ENCODE measurements around the gene COLEC12. TPM values are rescaled to one million over a fixed set of nuclear protein-coding genes. Genes with fewer than 3 reads are reported as not detected.

COLEC12 gene
- total and polyA plus RNA-seq, 8 donors = 0.35 to 5.5 (median 1.3) TPM

- Histone ChIP-seq H3K36me3 (no peaks in the 10 kb centered on the region), H3K9me3 (no peaks in the 10 kb centered on the region), H3K27me3 (no peaks in the 10 kb centered on the region), H3K27ac (no peak overlapping the region), H3K4me3 (no peak overlapping the region), H3K4me1 (no peaks in the 10 kb centered on the region)
- FAIRE-seq (no peak), DNase-seq (no peak), ATAC-seq (no peak)
- 77 to 85% methylated on average over 14 of the region's 14 CpGs for WGBS, 2 donors
- intact Hi-C loops (cut with DNase I) = no loop called here
- no peak for TF ChIP-seq CTCF (IDR thresholded peaks at IDR 0.05)
These were observed 40.5 kb downstream of the COLEC12 start for GRCh38 chr18:459814-460593.

GRCh38 chr18:457521-458412, 42.7 kb downstream of the COLEC12 start:
- WGBS, 2 donors = 82% methylated on average over 12 of the region's 12 CpGs
- no peaks in the 10 kb centered on the region for H3K27me3 ChIP-seq
- DNase-seq (no peak), FAIRE-seq (no peak), ATAC-seq (peak in 3 of 4 donors; percentile 12 to 34 (median 16))
- no peak overlapping the region for H3K27ac ChIP-seq
- no peaks in the 10 kb centered on the region for H3K36me3 ChIP-seq
- intact Hi-C loops (cut with DNase I) = no loop called here
- no peak for TF ChIP-seq CTCF (IDR thresholded peaks at IDR 0.05)
- no peaks in the 10 kb centered on the region for H3K9me3 ChIP-seq
- H3K4me3 ChIP-seq = no peak overlapping the region
- H3K4me1 ChIP-seq = no peaks in the 10 kb centered on the region

- H3K27ac ChIP-seq = no peak overlapping the region
- H3K27me3 ChIP-seq = no peaks in the 10 kb centered on the region
- FAIRE-seq (no peak), ATAC-seq (peak in 3 of 4 donors; percentile 60 to 73 (median 66)), DNase-seq (no peak)
- intact Hi-C loops (cut with DNase I) = no loop called here
- H3K4me3 ChIP-seq = no peak overlapping the region
- H3K9me3 ChIP-seq = no peaks in the 10 kb centered on the region
- no peak for TF ChIP-seq CTCF (IDR thresholded peaks at IDR 0.05)
- H3K4me1 ChIP-seq = no peaks in the 10 kb centered on the region
- WGBS, 2 donors = 59 to 70% methylated on average over 9 of the region's 9 CpGs
- H3K36me3 ChIP-seq = no peaks in the 10 kb centered on the region
These were observed 43.4 kb downstream of the COLEC12 start for GRCh38 chr18:457140-457519.

- FAIRE-seq = no peak
- Histone ChIP-seq H3K4me3 (no peak overlapping the region), H3K36me3 (no peaks in the 10 kb centered on the region), H3K27me3 (no peaks in the 10 kb centered on the region), H3K9me3 (no peaks in the 10 kb centered on the region), H3K27ac (no peak overlapping the region), H3K4me1 (no peaks in the 10 kb centered on the region)
- DNase-seq = peak in 2 of 6 donors; percentile 6 to 28
- TF ChIP-seq CTCF (IDR thresholded peaks at IDR 0.05) = no peak
- WGBS, 2 donors = 83 to 86% methylated on average over 22 of the region's 22 CpGs
- peak in 3 of 4 donors; percentile 51 to 65 (median 55) for ATAC-seq
- intact Hi-C loops (cut with DNase I) = no loop called here
These were observed 44.0 kb downstream of the COLEC12 start for GRCh38 chr18:456361-457139.
